LNCAP (cell line): Measurements from ENCODE around the gene TMEM100.

Source experiments
- TF ChIP-seq, protein P1 (sequence below): fragments of 450-650 bp; IDR thresholded peaks from 2 replicates; pipeline ENCODE4 v1.5.1; 2017; ENCODE audit warnings: mild to moderate bottlenecking

Gene TMEM100

DNA sequence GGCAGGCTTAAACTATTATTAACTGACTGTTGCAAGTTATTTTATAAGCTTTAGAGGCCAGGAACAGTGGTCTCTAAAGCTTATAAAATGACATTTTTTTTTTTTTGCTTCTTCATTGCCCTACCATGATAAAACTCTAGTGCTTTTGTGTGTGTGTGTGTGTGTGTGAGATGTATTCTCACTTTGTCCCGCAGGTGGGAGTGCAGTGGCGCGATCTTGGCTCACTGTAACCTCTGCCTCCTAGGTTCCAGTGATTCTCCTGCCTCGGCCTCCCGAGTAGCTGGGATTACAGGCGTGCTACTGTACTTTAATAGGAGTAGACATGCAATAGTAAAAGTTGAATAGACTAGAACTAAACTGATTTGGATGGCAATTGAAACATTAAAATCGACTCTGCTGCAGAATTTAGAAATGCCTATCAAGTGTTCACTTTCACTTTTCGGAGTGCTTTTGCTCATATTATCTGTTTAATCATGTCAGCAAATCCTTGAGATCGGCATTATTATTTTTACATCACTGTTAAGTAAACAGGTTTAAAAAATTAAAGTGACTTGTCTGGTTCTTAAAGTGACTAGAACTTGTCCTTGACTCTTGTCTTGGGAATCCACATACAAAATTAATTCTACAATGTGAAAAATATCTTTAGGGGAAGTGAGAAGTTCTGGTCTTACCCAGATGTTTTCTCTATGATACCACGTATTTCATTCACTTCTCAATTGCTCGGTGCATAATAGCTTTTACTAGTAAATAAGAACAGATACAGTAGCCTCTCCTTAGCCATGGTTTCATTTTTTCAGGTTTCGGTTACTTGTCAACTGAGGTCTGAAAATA, 19.8 kb upstream of the TMEM100 start:
- TF ChIP-seq, protein P1, sequence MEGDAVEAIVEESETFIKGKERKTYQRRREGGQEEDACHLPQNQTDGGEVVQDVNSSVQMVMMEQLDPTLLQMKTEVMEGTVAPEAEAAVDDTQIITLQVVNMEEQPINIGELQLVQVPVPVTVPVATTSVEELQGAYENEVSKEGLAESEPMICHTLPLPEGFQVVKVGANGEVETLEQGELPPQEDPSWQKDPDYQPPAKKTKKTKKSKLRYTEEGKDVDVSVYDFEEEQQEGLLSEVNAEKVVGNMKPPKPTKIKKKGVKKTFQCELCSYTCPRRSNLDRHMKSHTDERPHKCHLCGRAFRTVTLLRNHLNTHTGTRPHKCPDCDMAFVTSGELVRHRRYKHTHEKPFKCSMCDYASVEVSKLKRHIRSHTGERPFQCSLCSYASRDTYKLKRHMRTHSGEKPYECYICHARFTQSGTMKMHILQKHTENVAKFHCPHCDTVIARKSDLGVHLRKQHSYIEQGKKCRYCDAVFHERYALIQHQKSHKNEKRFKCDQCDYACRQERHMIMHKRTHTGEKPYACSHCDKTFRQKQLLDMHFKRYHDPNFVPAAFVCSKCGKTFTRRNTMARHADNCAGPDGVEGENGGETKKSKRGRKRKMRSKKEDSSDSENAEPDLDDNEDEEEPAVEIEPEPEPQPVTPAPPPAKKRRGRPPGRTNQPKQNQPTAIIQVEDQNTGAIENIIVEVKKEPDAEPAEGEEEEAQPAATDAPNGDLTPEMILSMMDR: no peak

DNA sequence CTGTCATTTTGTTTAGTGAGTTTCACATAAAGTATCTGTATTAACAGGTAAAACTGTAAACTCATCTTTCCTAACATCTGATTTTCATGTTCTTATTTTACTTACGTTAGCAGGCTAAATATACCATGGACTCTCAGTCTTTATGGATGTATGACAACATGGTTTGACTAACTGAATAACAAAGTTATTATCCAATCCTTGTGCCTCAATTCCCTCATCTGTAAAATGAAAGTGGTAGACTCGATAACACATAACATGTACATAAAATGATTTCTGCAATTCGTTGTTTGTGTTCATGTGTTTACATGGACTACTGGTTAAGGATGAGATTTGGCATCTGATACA, 18.7 kb upstream of the TMEM100 start:
- TF ChIP-seq, protein P1: no peak

DNA sequence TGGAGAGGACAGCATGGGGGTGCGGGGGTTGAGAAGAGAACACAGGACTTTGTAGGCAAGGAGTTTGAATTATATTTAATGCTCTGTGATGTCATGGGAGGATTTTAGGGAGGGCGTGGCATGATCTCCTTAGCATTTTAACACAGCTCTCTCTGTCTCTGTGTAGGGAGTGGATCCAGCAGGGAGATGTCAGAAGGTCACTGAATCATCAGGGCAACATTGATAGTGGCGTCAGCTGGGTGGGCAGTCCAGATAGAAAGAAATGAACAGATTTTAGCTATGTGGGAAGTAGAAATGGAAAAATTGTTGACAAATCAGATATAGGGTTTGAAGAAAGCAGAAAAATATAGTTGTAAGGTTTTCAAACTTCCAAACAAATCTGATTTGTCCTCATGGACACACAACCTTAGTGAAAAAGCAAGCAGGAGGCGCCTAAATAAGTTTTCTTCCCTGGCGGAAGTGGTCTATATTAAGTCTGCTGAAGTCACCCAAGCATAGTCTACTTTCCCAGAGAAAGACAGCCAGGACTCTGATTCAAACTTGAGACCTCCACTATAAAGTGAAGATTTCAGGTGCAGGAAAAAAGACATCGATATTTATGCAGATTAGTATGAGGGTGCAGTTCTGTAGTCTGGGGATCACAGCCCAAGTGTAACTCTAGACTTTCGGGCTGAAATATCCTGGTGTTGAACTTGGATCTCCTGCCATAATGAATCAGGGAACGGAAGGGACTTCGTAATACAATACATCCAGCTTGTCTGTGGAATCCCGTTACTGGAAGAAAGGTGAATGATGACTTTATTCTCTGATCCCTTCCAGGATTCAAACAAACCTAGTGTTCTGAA, 18.1 kb upstream of the TMEM100 start:
- TF ChIP-seq, protein P1: no peak

DNA sequence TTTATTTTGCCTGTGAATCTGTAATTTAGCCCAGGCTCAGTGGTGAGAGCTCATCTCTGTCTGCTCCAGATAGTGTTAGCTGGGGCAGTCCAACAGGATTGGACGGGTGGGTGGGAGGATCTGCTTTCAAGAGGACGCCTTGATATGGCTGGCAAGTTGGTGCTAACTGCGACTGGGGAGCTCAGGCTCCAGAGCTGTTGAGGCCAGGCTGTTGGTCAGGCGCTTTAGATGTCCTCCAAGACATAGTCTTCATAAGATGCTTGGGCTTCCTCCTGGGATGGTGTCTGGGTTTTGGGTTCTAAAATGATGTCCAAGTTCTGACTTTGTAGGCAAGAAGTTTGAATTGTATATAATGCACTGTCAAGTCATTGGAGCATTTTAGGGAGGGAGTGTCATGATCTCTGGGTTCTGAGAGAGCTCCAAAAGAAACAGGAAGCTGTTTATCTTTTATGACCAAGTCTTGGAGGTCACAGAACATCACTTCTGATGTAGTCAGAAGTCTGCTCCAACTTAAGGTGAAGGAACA, 15.4 kb upstream of the TMEM100 start:
- TF ChIP-seq, protein P1: no peak

DNA sequence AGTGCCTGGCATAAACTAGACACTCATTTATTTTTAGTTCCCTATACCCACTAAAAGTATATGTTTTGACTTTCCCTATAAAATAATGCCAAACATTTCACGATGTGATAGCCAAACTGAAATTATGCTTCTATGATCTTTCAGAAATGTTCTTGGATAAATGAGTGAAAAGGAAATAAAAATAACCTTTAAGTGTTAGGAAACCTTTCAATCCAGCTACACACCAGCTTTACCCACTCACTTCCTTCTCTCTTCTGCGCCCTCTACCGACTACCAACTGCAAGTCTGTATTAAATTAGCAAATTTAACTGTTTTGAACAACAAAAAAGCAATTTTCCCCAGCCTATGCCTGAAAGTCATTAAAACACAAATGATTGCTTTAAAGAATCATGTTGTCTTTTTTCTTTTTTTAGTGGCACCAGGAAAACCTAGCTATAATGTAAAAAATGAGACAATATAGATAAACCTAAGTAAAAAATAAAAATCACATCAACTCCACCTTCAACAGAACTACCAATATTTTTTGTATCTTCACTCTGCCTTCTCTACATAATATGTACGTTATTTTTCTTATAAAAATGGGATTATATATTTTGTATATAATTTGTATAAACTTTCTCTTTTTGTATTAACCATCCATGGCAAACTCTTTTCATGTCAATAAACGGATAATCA, 13.2 kb upstream of the TMEM100 start:
- TF ChIP-seq, protein P1: peak; percentile 87

DNA sequence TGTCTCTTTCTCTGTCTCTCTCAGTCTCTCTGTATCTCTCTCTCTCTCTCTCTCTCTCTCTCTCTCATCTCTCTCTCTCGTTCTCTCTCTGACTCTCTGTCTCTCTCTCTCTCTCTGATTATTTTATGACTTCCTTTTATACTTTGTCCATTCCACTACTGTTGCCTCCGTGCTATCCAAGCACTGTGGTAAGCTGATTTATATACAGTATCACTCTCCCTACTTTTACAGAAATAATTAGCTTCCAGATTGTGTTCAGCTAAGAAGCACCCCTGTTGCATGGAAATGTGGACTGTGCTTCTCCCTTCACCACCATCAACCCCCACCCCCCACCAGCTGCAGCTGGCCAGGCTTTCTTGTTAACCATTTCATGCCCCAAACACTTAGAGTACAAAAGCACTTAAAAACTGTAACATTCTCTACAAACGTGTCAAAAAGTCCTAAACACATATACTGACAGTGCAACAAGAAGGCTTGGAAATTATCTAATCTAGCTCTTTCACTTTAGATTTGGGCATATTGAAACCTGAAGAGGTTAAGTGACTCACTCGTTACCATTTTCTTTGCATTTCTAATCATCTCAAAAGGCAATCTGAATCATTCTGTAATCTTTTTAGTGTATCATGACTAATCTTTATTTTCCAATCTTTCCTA, 11.6 kb upstream of the TMEM100 start:
- TF ChIP-seq, protein P1: no peak
